ENCODE results near the gene NKX2-8. TPM values are rescaled to one million over a fixed set of nuclear protein-coding genes. Genes with fewer than 3 reads are reported as not detected.

NKX2-8 gene
- total RNA-seq, 1 donor from 2014 or later: 0.26 TPM

GRCh38 chr14:36600431-36600830, 18.0 kb upstream of the NKX2-8 start:
- FAIRE-seq (peak; percentile 50), DNase-seq (ENCODE audit: low read depth) (no peak)
- Histone ChIP-seq H3K36me3 (ENCODE audit: control insufficient read depth, insufficient read depth, low read length) (no peaks in the 10 kb centered on the region), H3K27me3 (ENCODE audit: control insufficient read depth, insufficient read depth, low read length) (no peaks in the 10 kb centered on the region), H3K4me3 (ENCODE audit: low read depth, low read length) (no peak overlapping the region)
- no peak for TF ChIP-seq CTCF (IDR thresholded peaks at IDR 0.05; ENCODE audit: insufficient read depth, low read length, severe bottlenecking)

- TF ChIP-seq CTCF (IDR thresholded peaks at IDR 0.05; ENCODE audit: insufficient read depth, low read length, severe bottlenecking): no peak
- no peaks in the 10 kb centered on the region for H3K36me3 ChIP-seq (ENCODE audit: control insufficient read depth, insufficient read depth, low read length)
- H3K4me3 ChIP-seq (ENCODE audit: low read depth, low read length): no peak overlapping the region
- no peak for FAIRE-seq
- H3K27me3 ChIP-seq (ENCODE audit: control insufficient read depth, insufficient read depth, low read length): peaks cover 1% of the 10 kb centered on the region
- no peak for DNase-seq (ENCODE audit: low read depth)
Measured at GRCh38 chr14:36591482-36591881, 9.1 kb upstream of the NKX2-8 start.

GRCh38 chr14:36588788-36589187, 6.4 kb upstream of the NKX2-8 start:
- Histone ChIP-seq H3K36me3 (ENCODE audit: control insufficient read depth, insufficient read depth, low read length) (no peaks in the 10 kb centered on the region), H3K4me3 (ENCODE audit: low read depth, low read length) (no peak overlapping the region), H3K27me3 (ENCODE audit: control insufficient read depth, insufficient read depth, low read length) (peaks cover 1% of the 10 kb centered on the region)
- DNase-seq (ENCODE audit: low read depth) (no peak), FAIRE-seq (no peak)
- TF ChIP-seq CTCF (IDR thresholded peaks at IDR 0.05; ENCODE audit: insufficient read depth, low read length, severe bottlenecking): no peak

- no peak for DNase-seq (ENCODE audit: low read depth)
- Histone ChIP-seq H3K4me3 (ENCODE audit: low read depth, low read length) (no peak overlapping the region), H3K36me3 (ENCODE audit: control insufficient read depth, insufficient read depth, low read length) (no peaks in the 10 kb centered on the region), H3K27me3 (ENCODE audit: control insufficient read depth, insufficient read depth, low read length) (peaks cover 1% of the 10 kb centered on the region)
- no peak for TF ChIP-seq CTCF (IDR thresholded peaks at IDR 0.05; ENCODE audit: insufficient read depth, low read length, severe bottlenecking)
- no peak for FAIRE-seq
Measured at GRCh38 chr14:36588119-36588518, 5.7 kb upstream of the NKX2-8 start.

GRCh38 chr14:36585100-36585499, 2.7 kb upstream of the NKX2-8 start:
- no peak for TF ChIP-seq CTCF (IDR thresholded peaks at IDR 0.05; ENCODE audit: insufficient read depth, low read length, severe bottlenecking)
- Histone ChIP-seq H3K27me3 (ENCODE audit: control insufficient read depth, insufficient read depth, low read length) (no peaks in the 10 kb centered on the region), H3K36me3 (ENCODE audit: control insufficient read depth, insufficient read depth, low read length) (no peaks in the 10 kb centered on the region), H3K4me3 (ENCODE audit: low read depth, low read length) (no peak overlapping the region)
- FAIRE-seq (no peak), DNase-seq (ENCODE audit: low read depth) (no peak)
